ENCODE results near the gene ACER3. TPM values are rescaled to one million over a fixed set of nuclear protein-coding genes. Genes with fewer than 3 reads are reported as not detected.

ACER3 gene
- total RNA-seq, 1 donor from 2014 or later: 11.8 TPM

GRCh38 chr11:76837696-76838677 is 22.7 kb upstream of the ACER3 start:
- Mint-ChIP-seq H3K4me1 (no peaks in the 10 kb centered on the region), H3K36me3 (ENCODE audit: low read depth) (no peaks in the 10 kb centered on the region), H3K27me3 (peaks cover 13% of the 10 kb centered on the region), H3K27ac (no peak overlapping the region), H3K9me3 (no peaks in the 10 kb centered on the region), H3K4me3 (no peak overlapping the region)
- intact Hi-C loops (cut with micrococcal nuclease): no loop called here
- DNase-seq (no peak), ATAC-seq (ENCODE audit: low read depth) (no peak)
- CTCF ChIA-PET: no interaction called here
- POLR2A ChIA-PET: no interaction called here
- no peak for TF ChIP-seq CTCF (IDR thresholded peaks at IDR 0.05)

DNA sequence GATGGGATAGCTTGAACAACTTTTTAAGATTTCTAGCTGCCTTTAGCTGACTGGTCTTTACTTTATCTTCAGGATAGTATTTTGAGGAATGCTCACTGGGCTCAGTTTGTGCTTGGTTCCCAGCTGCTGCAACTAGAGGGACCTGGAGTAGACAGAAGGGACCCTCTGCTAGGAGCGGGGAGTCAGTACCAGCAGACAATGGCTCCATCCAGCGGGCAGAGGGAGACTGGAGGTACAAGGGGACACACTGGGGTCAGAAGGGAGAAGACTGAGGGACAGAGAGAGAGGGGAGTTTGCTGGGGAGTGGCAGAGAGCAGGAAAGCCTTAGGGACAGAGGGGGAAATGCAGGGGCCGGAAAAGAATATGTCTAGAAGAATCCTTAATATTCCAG is 22.0 kb upstream of the ACER3 start:
- H3K4me1 Mint-ChIP-seq: no peaks in the 10 kb centered on the region
- no peak for DNase-seq
- TF ChIP-seq CTCF (IDR thresholded peaks at IDR 0.05): no peak
- no peaks in the 10 kb centered on the region for H3K36me3 Mint-ChIP-seq (ENCODE audit: low read depth)
- intact Hi-C loops (cut with micrococcal nuclease): no loop called here
- no peak for ATAC-seq (ENCODE audit: low read depth)
- H3K27ac Mint-ChIP-seq: no peak overlapping the region
- no peaks in the 10 kb centered on the region for H3K9me3 Mint-ChIP-seq
- CTCF ChIA-PET: no interaction called here
- POLR2A ChIA-PET: no interaction called here
- H3K4me3 Mint-ChIP-seq: no peak overlapping the region
- H3K27me3 Mint-ChIP-seq: peaks cover 17% of the 10 kb centered on the region

GRCh38 chr11:76839311-76839710 is 21.4 kb upstream of the ACER3 start:
- ATAC-seq (ENCODE audit: low read depth) (no peak), DNase-seq (no peak)
- no peak overlapping the region for H3K27ac Mint-ChIP-seq
- no peaks in the 10 kb centered on the region for H3K9me3 Mint-ChIP-seq
- H3K4me3 Mint-ChIP-seq: no peak overlapping the region
- CTCF ChIA-PET: no interaction called here
- H3K4me1 Mint-ChIP-seq: no peaks in the 10 kb centered on the region
- no peak for TF ChIP-seq CTCF (IDR thresholded peaks at IDR 0.05)
- intact Hi-C loops (cut with micrococcal nuclease): no loop called here
- no peaks in the 10 kb centered on the region for H3K36me3 Mint-ChIP-seq (ENCODE audit: low read depth)
- peaks cover 19% of the 10 kb centered on the region for H3K27me3 Mint-ChIP-seq
- POLR2A ChIA-PET: no interaction called here

DNA sequence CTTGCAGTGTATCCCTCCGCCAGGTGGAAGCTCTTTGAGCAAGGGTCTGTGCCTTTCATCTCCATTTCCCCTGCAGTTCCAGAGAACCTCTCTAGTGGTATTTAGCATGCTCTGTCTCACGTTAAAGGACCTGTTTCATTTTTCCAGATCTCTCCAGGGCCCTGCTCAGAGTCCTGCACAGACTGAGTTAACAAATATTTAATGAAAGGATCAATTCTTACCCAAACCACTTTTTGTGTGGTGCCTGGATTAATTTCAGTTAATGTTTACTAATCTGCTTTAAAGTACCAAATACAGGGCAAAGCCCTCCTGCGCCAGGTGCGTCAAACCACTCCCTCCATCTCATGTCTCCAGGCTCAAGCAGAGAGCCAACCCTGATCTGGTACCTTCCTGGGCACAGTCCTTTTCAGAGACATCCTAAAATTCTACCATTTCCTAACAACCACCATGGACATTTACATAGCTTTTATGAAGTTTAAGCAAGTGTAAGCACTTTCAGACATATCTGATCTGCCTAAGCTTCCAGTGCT is 18.7 kb upstream of the ACER3 start:
- no peak overlapping the region for H3K4me3 Mint-ChIP-seq
- DNase-seq (no peak), ATAC-seq (ENCODE audit: low read depth) (no peak)
- no peaks in the 10 kb centered on the region for H3K4me1 Mint-ChIP-seq
- intact Hi-C loops (cut with micrococcal nuclease): no loop called here
- H3K27ac Mint-ChIP-seq: no peak overlapping the region
- peaks cover 23% of the 10 kb centered on the region for H3K27me3 Mint-ChIP-seq
- CTCF ChIA-PET: no interaction called here
- POLR2A ChIA-PET: no interaction called here
- H3K9me3 Mint-ChIP-seq: no peaks in the 10 kb centered on the region
- no peaks in the 10 kb centered on the region for H3K36me3 Mint-ChIP-seq (ENCODE audit: low read depth)
- TF ChIP-seq CTCF (IDR thresholded peaks at IDR 0.05): no peak

GRCh38 chr11:76843907-76844306 is 16.8 kb upstream of the ACER3 start:
- H3K9me3 Mint-ChIP-seq: no peaks in the 10 kb centered on the region
- intact Hi-C loops (cut with micrococcal nuclease): no loop called here
- H3K4me3 Mint-ChIP-seq: no peak overlapping the region
- no peak for TF ChIP-seq CTCF (IDR thresholded peaks at IDR 0.05)
- ATAC-seq (ENCODE audit: low read depth): no peak
- DNase-seq: no peak
- no peaks in the 10 kb centered on the region for H3K36me3 Mint-ChIP-seq (ENCODE audit: low read depth)
- ChIA-PET POLR2A (no interaction called here), CTCF (interaction anchor here (1.1 kb wide), 1 partner anchor 33 kb away, joined by 3 read pairs; no protein-coding TSS in a partner anchor)
- H3K27me3 Mint-ChIP-seq: peaks cover 24% of the 10 kb centered on the region
- no peak overlapping the region for H3K27ac Mint-ChIP-seq
- H3K4me1 Mint-ChIP-seq: no peaks in the 10 kb centered on the region

Measured in activated B cell treated with CpG ODN at 0.5 μM for 24 hours (primary cell).